ENCODE results near the gene MDGA2.

GRCh38 chr14:47252802-47253201, 422.6 kb downstream of the MDGA2 start:
- TF ChIP-seq CTCF (conservative IDR thresholded peaks at IDR 0.05) (no peak), EZH2 (IDR thresholded peaks at IDR 0.05; ENCODE audit: low read depth) (no peak)
